ENCODE data around the gene DPP9. TPM values are rescaled to one million over a fixed set of nuclear protein-coding genes. Genes with fewer than 3 reads are reported as not detected.
A peak's percentile ranks its signal among the peaks of the same experiment; 100 is the strongest.

The DPP9 gene
- total RNA-seq, 1 donor from 2014 or later = 17.1 TPM

DNA sequence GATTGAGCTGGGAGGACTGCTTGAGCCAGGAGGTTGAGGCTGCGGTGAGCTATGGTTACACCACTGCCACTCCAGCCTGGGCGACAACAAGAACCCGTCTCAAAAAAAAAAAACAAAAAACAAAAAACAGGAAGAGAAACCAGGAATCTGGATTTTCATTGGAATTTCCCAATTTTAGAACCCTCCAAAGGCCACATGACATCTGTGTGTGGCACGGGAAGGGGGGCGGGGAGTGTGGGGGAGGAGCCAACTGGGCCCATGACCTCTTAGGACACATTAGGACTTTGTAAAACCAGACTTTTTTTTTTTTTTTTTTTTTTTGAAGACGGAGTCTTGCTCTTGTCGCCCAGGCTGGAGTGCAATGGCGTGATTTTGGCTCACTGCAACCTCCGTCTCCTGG lies 32.3 kb downstream of the DPP9 start:
- no peaks in the 10 kb centered on the region for H3K4me1 ChIP-seq
- H3K4me2 ChIP-seq = no peak overlapping the region
- H3K4me3 ChIP-seq = no peak overlapping the region
- H3K36me3 ChIP-seq = no peaks in the 10 kb centered on the region
- H2AFZ ChIP-seq (replicated peaks) = no peak overlapping the region
- no peaks in the 10 kb centered on the region for H4K20me1 ChIP-seq (ENCODE audit: low read depth)
- TF ChIP-seq EZH2 (IDR thresholded peaks at IDR 0.05) (no peak), EZH2phosphoT487 (IDR thresholded peaks at IDR 0.05) (no peak)
- TF ChIP-seq, protein P1, sequence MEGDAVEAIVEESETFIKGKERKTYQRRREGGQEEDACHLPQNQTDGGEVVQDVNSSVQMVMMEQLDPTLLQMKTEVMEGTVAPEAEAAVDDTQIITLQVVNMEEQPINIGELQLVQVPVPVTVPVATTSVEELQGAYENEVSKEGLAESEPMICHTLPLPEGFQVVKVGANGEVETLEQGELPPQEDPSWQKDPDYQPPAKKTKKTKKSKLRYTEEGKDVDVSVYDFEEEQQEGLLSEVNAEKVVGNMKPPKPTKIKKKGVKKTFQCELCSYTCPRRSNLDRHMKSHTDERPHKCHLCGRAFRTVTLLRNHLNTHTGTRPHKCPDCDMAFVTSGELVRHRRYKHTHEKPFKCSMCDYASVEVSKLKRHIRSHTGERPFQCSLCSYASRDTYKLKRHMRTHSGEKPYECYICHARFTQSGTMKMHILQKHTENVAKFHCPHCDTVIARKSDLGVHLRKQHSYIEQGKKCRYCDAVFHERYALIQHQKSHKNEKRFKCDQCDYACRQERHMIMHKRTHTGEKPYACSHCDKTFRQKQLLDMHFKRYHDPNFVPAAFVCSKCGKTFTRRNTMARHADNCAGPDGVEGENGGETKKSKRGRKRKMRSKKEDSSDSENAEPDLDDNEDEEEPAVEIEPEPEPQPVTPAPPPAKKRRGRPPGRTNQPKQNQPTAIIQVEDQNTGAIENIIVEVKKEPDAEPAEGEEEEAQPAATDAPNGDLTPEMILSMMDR (IDR thresholded peaks at IDR 0.05) = no peak
- peaks cover 18% of the 10 kb centered on the region for H3K36me3 Mint-ChIP-seq
- no peak overlapping the region for H3K27ac Mint-ChIP-seq
- no peaks in the 10 kb centered on the region for H3K79me2 ChIP-seq (ENCODE audit: low read depth)
- DNase-seq (ENCODE audit: low spot score) = no peak
- H3F3A ChIP-seq (ENCODE audit: low read depth) = no peaks in the 10 kb centered on the region
- H3K27me3 ChIP-seq = no peaks in the 10 kb centered on the region
- H3K4me1 Mint-ChIP-seq = no peaks in the 10 kb centered on the region
- no peak overlapping the region for H3K4me3 Mint-ChIP-seq
- H3K27ac ChIP-seq = no peak overlapping the region
- no peaks in the 10 kb centered on the region for H3K9me3 Mint-ChIP-seq
- no peaks in the 10 kb centered on the region for H3K27me3 Mint-ChIP-seq (ENCODE audit: insufficient read depth, low read depth)
- no peaks in the 10 kb centered on the region for H3K9me3 ChIP-seq (ENCODE audit: low read depth)
- no peak overlapping the region for H3K9ac ChIP-seq

DNA sequence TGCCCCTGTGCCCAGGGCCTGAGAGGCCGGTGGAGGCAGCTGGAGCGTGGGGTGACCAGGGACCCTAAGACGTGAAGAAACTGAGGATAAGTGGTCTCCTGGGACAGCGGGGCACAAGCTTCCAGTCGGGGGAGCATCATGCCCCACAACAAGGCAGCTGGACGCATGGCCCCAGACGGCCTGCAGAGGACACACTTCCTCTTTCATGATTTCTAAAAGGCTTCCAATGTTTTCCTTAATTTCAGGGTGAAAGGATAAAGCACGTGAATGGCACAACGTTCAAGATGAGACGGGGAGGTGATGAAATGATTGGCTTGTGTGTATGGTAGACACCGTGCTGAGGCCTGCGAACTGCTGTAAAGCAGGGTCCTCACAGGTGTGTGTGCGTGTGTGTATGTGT lies 33.3 kb downstream of the DPP9 start:
- Histone ChIP-seq H3K9me3 (ENCODE audit: low read depth) (no peaks in the 10 kb centered on the region), H3K27me3 (no peaks in the 10 kb centered on the region), H3K27ac (no peak overlapping the region), H3K9ac (no peak overlapping the region), H3K36me3 (no peaks in the 10 kb centered on the region), H3K79me2 (ENCODE audit: low read depth) (no peaks in the 10 kb centered on the region), H2AFZ (replicated peaks) (no peak overlapping the region), H3K4me2 (no peak overlapping the region), H3K4me3 (no peak overlapping the region), H3K4me1 (no peaks in the 10 kb centered on the region), H4K20me1 (ENCODE audit: low read depth) (no peaks in the 10 kb centered on the region), H3F3A (ENCODE audit: low read depth) (no peaks in the 10 kb centered on the region)
- no peaks in the 10 kb centered on the region for H3K9me3 Mint-ChIP-seq
- H3K4me3 Mint-ChIP-seq = peak overlapping the region; percentile 46
- H3K27me3 Mint-ChIP-seq (ENCODE audit: insufficient read depth, low read depth) = no peaks in the 10 kb centered on the region
- peaks cover 17% of the 10 kb centered on the region for H3K36me3 Mint-ChIP-seq
- H3K4me1 Mint-ChIP-seq = no peaks in the 10 kb centered on the region
- H3K27ac Mint-ChIP-seq = peak overlapping the region; percentile 74
- DNase-seq (ENCODE audit: low spot score) = no peak
- TF ChIP-seq, protein P1 (IDR thresholded peaks at IDR 0.05) = no peak
- TF ChIP-seq EZH2phosphoT487 (IDR thresholded peaks at IDR 0.05) (no peak), EZH2 (IDR thresholded peaks at IDR 0.05) (no peak)

DNA sequence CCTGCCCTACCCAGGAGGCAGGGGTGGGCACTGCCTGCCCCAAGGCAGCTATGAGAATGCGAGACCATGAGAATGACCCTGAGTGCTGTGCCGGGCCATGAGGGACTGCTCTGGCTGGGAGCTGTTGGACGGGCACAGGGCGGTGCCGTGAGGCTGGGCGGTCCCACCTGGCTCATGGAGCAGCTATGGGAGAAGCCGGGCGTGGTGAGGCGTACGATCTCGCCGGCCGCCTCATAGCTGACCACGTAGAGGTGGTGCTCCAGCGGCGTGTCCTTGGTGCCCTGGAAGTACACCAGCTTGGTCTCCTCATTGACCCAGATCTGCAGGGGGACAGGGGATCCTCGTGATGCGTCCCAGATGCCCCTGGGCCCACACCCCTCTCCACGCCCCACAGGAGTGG lies 34.2 kb downstream of the DPP9 start:
- Histone ChIP-seq H3K4me1 (no peaks in the 10 kb centered on the region), H4K20me1 (ENCODE audit: low read depth) (no peaks in the 10 kb centered on the region), H3K27ac (no peak overlapping the region), H3K4me3 (no peak overlapping the region), H3K9me3 (ENCODE audit: low read depth) (no peaks in the 10 kb centered on the region), H3K27me3 (no peaks in the 10 kb centered on the region), H3K36me3 (no peaks in the 10 kb centered on the region), H3K9ac (no peak overlapping the region), H2AFZ (replicated peaks) (no peak overlapping the region), H3K79me2 (ENCODE audit: low read depth) (no peaks in the 10 kb centered on the region), H3F3A (ENCODE audit: low read depth) (no peaks in the 10 kb centered on the region), H3K4me2 (no peak overlapping the region)
- H3K4me1 Mint-ChIP-seq = no peaks in the 10 kb centered on the region
- H3K27me3 Mint-ChIP-seq (ENCODE audit: insufficient read depth, low read depth) = no peaks in the 10 kb centered on the region
- no peak overlapping the region for H3K27ac Mint-ChIP-seq
- DNase-seq (ENCODE audit: low spot score) = no peak
- peaks cover 13% of the 10 kb centered on the region for H3K36me3 Mint-ChIP-seq
- H3K4me3 Mint-ChIP-seq = no peak overlapping the region
- no peaks in the 10 kb centered on the region for H3K9me3 Mint-ChIP-seq
- no peak for TF ChIP-seq EZH2 (IDR thresholded peaks at IDR 0.05)
- TF ChIP-seq, protein P1 (IDR thresholded peaks at IDR 0.05) = no peak
- no peak for TF ChIP-seq EZH2phosphoT487 (IDR thresholded peaks at IDR 0.05)

Data from neural progenitor cell (in vitro differentiated cells).